ENCODE results near the gene ERBIN.
A peak's percentile ranks its signal among the peaks of the same experiment; 100 is the strongest.
"Not testable (repeated sequence)": the region's sequence is repeated elsewhere in the genome, so short reads cannot be mapped to it uniquely, and the experiment has no call there.

The ERBIN gene, protein sequence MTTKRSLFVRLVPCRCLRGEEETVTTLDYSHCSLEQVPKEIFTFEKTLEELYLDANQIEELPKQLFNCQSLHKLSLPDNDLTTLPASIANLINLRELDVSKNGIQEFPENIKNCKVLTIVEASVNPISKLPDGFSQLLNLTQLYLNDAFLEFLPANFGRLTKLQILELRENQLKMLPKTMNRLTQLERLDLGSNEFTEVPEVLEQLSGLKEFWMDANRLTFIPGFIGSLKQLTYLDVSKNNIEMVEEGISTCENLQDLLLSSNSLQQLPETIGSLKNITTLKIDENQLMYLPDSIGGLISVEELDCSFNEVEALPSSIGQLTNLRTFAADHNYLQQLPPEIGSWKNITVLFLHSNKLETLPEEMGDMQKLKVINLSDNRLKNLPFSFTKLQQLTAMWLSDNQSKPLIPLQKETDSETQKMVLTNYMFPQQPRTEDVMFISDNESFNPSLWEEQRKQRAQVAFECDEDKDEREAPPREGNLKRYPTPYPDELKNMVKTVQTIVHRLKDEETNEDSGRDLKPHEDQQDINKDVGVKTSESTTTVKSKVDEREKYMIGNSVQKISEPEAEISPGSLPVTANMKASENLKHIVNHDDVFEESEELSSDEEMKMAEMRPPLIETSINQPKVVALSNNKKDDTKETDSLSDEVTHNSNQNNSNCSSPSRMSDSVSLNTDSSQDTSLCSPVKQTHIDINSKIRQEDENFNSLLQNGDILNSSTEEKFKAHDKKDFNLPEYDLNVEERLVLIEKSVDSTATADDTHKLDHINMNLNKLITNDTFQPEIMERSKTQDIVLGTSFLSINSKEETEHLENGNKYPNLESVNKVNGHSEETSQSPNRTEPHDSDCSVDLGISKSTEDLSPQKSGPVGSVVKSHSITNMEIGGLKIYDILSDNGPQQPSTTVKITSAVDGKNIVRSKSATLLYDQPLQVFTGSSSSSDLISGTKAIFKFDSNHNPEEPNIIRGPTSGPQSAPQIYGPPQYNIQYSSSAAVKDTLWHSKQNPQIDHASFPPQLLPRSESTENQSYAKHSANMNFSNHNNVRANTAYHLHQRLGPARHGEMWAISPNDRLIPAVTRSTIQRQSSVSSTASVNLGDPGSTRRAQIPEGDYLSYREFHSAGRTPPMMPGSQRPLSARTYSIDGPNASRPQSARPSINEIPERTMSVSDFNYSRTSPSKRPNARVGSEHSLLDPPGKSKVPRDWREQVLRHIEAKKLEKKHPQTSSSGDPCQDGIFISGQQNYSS (N-terminal part only)

DNA sequence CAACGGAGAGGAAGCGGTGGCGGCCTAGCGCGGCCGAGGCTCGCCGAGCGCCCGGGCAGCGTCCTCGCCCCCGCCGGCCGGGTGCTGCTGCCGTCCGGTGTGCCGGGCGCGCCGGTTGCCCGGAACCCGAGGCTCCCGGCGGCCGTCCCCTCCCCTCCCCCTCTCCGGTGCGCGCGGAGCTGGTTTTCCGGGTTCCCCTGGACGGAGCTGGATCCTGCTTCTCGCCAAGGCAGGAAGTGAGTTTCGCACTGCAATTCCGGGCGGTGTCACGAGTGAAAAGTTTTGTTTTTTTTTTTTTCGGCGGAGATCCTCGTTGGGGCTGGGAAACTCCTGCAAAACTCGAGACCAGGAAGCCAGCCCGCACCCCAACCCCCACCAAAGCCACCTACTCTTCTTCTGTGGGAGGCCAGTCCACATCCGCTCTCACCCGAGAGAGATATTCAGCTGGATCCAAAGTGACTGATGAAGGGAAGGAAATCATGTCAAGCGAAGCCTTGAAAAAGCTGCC is at the start of gene ERBIN:
Gene ERBIN, plus strand, starts transcription at position 300 of the 508 bp plus-strand sequence. CDS start 66,144 bp downstream, outside the sequence.
- H3K9me3 Mint-ChIP-seq (ENCODE audit: low read depth) = no peaks in the 10 kb centered on the region
- H3K27me3 Mint-ChIP-seq = no peaks in the 10 kb centered on the region
- H3K4me3 Mint-ChIP-seq = peak within 1 kb of the TSS; percentile 100
- H3K27ac Mint-ChIP-seq = peak within 1 kb of the TSS; percentile 93
- peaks cover 46% of the 10 kb centered on the region for H3K4me1 Mint-ChIP-seq (ENCODE audit: low read depth)
- H3K36me3 Mint-ChIP-seq = no peaks in the 10 kb centered on the region

DNA sequence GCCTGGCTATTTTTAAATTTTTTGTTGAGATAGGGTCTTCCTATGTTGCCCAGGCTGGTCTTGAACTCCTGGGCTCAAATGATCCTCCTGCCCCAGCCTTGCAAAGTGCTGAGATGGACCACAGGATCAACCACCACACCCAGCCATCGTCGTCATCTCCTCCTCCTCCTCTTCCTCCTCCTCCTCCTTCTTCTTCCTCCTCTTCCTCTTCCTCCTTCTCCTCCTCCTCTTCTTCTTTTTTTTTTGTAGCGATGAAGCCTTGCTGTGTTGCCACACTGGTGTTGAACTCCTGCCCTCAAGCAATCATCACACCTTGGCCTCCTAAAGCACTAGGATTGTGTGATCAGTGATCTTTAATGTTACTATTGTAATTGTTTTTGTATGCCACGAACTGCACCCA is 49.4 kb upstream of the ERBIN start:
- Mint-ChIP-seq H3K4me3 (no peak overlapping the region), H3K9me3 (ENCODE audit: low read depth) (peaks cover 11% of the 10 kb centered on the region), H3K27me3 (no peaks in the 10 kb centered on the region), H3K27ac (no peak overlapping the region), H3K36me3 (peaks cover 5% of the 10 kb centered on the region), H3K4me1 (ENCODE audit: low read depth) (peaks cover 6% of the 10 kb centered on the region)

DNA sequence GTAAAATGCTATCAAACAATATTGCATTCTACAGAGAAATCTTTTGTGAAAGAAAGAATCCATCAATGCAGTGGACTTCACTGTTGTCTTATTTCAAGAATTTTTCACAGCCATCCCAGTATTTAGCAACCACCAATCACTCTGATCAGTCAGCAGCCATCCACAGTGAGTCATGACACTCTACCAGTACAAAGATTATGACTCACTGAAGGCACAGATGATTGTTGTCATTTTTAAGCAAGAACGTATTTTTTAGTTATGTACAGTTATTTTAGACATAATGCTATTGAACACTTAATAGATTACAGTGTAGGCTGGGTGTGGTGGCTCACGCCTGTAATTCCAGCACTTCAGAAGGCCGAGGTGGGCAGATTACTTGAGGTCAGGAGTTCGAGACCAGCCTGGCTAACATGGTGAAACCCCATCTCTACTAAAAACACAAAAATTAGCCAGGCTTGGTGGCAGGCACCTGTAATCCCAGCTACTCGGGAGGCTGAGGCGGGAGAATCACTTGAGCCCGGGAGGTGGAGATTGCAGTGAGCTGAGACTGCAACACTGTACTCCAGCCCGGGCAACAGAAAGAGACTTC is 46.6 kb upstream of the ERBIN start:
- not testable (repeated sequence) for H3K27me3 Mint-ChIP-seq; H3K4me3 Mint-ChIP-seq; H3K4me1 Mint-ChIP-seq (ENCODE audit: low read depth); H3K27ac Mint-ChIP-seq; H3K36me3 Mint-ChIP-seq
- H3K9me3 Mint-ChIP-seq (ENCODE audit: low read depth) = peaks cover 11% of the 10 kb centered on the region

DNA sequence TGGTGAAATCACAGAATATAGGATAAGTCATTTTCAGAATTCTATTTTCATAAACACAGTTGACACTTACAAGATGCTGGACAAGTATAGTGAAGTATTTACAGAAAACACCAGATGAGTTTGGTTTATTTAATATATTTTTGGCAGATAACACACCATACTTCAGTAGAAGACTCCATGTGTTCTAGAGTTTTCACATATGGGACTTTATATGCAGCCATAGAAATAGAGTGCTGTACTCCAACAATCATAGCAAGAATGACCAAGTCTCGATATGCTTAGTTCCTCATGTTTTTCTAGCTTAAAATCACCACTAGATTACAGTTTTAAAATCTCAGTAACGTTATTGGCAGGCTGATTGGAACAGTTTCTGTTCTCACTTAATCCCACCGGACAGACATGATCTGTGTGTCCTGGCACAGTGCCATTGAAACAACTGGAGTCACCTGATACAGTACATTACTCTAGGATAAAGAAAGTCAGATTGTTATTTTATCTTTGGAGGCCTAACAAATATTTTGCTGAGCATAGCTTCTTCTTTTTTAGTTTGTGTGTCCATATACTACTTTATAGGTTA is 45.8 kb upstream of the ERBIN start:
- peaks cover 5% of the 10 kb centered on the region for H3K36me3 Mint-ChIP-seq
- H3K4me1 Mint-ChIP-seq (ENCODE audit: low read depth) = peaks cover 6% of the 10 kb centered on the region
- no peak overlapping the region for H3K27ac Mint-ChIP-seq
- H3K9me3 Mint-ChIP-seq (ENCODE audit: low read depth) = peaks cover 11% of the 10 kb centered on the region
- H3K27me3 Mint-ChIP-seq = no peaks in the 10 kb centered on the region
- no peak overlapping the region for H3K4me3 Mint-ChIP-seq

DNA sequence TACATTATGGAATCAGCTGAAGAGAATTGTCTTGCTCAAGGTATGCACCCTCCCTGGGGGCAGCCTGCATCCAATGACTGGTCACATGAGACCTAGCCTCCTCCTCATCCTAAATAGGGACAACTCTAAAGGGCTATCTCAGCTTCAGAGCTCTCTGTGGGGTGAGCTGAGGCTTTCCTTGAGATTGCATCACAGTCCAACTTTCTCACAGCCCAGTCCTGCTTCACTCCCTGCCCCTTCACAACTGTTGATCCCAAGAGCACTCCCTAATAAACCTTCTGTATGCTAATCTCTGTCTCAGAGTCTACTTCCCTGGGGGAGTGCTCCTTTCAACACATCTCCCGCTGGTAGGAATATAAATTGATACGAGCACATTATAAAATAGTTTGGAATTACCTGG is 44.1 kb upstream of the ERBIN start:
- Mint-ChIP-seq H3K27ac (no peak overlapping the region), H3K4me1 (ENCODE audit: low read depth) (peaks cover 4% of the 10 kb centered on the region), H3K27me3 (no peaks in the 10 kb centered on the region), H3K36me3 (peaks cover 3% of the 10 kb centered on the region), H3K9me3 (ENCODE audit: low read depth) (peaks cover 8% of the 10 kb centered on the region), H3K4me3 (no peak overlapping the region)

DNA sequence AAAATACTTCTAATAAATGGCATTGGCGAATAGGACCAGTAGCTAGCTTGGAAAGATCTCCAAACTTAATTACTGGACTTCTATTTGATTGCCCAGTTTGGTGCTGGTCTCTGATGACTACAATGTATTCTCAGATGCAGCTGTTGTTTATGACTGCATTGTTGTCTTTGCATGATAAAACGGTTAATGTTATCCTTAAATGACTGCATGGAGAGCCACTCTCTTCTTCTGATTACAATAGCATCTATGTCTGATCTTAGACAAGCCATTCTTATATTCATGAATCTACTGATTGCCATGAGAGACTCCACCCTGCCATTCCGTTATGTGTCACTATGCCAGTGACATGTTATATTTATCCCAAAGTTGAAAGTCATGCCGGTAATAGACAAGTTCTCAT is 42.9 kb upstream of the ERBIN start:
- H3K9me3 Mint-ChIP-seq (ENCODE audit: low read depth) = peaks cover 2% of the 10 kb centered on the region
- H3K4me1 Mint-ChIP-seq (ENCODE audit: low read depth) = peaks cover 4% of the 10 kb centered on the region
- peaks cover 1% of the 10 kb centered on the region for H3K36me3 Mint-ChIP-seq
- H3K4me3 Mint-ChIP-seq = no peak overlapping the region
- no peak overlapping the region for H3K27ac Mint-ChIP-seq
- H3K27me3 Mint-ChIP-seq = no peaks in the 10 kb centered on the region

DNA sequence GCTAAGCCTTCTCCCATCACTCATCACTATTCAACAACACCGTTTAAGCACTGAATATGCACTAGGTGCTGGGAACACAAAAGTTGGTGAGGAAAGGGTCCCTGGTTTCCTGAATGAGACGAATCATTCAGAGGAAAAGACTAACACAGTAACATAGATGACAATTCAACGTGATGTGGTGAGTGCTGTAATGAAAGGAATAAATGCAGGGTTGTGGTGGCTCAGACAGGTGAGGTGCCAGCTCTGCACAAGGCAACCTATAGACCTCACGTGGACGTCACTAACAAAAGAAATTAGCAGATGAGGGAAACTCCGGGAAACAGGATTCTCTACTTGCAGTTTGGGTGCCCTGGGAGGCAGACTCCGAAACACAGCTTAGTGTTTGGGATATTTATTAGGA is 40.0 kb upstream of the ERBIN start:
- Mint-ChIP-seq H3K4me3 (no peak overlapping the region), H3K4me1 (ENCODE audit: low read depth) (no peaks in the 10 kb centered on the region), H3K9me3 (ENCODE audit: low read depth) (no peaks in the 10 kb centered on the region), H3K27me3 (no peaks in the 10 kb centered on the region), H3K27ac (no peak overlapping the region), H3K36me3 (no peaks in the 10 kb centered on the region)

DNA sequence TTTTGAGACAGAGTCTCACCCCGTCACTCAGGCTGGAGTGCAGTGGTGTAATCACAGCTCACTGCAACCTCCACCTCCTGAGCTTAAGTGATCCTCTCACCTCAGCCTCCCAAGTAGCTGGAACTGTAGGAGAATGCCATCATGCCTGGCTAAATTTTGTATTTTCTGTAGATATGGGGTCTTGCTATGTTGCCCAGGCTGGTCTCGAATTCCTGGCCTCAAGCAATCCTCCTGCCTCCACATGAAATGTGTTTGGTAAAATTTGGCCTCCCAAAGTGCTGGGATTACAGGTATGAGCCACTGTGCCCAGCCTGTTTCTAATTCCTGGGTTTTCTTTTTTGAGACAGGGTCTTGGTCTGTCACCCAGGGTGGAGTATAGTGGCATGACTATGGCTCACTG is 34.4 kb upstream of the ERBIN start:
- H3K27me3 Mint-ChIP-seq; H3K4me1 Mint-ChIP-seq (ENCODE audit: low read depth); H3K27ac Mint-ChIP-seq; H3K4me3 Mint-ChIP-seq; H3K9me3 Mint-ChIP-seq (ENCODE audit: low read depth); H3K36me3 Mint-ChIP-seq: not testable (repeated sequence)

DNA sequence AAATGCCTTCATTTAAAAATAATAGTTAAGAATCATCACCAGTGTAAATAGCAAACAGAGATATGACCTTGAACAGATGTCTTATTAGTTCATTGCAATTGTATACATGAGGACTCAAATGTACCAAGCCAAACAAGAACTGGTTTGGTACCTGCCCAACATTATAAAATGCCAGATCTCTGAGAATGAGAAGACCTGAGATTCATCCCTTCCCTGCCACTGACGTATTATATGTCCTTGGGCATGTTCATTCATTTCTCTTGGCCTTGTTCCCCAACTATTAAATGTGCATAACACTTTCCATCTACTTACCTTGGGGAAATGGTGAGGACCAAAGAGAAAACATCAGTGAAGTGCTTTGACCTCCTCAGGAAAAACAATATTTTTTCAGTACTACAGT is 33.6 kb upstream of the ERBIN start:
- Mint-ChIP-seq H3K27ac (no peak overlapping the region), H3K36me3 (no peaks in the 10 kb centered on the region), H3K4me3 (no peak overlapping the region), H3K4me1 (ENCODE audit: low read depth) (no peaks in the 10 kb centered on the region), H3K27me3 (no peaks in the 10 kb centered on the region), H3K9me3 (ENCODE audit: low read depth) (no peaks in the 10 kb centered on the region)

DNA sequence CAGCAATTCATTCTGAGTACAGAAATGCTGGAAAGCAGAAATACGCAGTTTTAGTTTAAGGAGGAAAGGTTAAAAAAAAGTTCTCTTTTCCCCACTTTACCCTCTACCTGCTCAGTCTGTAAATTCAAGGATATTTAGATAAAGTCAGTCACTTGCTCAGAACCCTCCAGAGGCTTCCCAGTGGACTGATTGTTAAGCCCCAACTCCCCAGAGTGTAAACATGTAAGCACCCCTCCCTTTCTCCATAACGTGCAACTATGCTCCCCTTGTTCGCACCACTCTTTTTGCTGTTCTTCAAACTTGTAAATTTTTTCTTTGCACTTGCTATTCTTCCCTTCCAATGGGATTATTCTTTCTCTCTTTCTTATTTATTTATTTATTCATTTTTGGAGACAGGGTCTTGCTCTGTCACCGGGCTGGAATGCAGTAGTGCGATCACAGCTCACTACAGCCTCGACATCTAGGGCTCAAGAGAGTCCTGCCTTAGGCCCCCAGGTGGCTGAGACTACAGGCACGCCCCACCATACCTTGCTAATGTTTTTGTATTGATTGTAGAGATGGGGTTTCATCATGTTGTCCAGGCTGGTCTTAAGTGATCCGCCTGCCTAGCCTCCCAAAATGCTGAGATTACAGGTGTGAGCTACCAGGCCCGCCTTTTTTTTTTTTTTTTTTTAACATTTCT is 32.5 kb upstream of the ERBIN start:
- Mint-ChIP-seq H3K27me3 (no peaks in the 10 kb centered on the region), H3K36me3 (no peaks in the 10 kb centered on the region), H3K27ac (no peak overlapping the region), H3K9me3 (ENCODE audit: low read depth) (no peaks in the 10 kb centered on the region), H3K4me1 (ENCODE audit: low read depth) (no peaks in the 10 kb centered on the region), H3K4me3 (no peak overlapping the region)

DNA sequence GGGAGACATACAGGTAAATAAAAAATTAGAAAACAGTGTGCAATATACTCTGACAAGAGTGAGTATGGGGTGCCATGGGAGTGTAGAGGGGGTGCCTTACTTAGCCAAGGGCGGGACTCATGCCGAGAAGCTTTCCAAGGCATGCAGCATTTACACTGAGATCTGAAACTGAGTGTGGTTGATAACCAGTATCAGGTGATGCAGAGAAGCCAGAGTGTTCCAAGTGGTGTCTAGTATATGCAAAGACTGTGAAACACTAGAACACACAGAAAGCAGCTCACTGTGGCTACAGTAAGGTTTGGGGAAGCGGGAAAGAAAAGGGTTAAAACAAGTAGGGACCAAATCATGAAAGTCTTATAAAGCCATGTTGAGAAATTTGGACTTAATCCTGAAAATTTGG is 30.5 kb upstream of the ERBIN start:
- Mint-ChIP-seq H3K4me1 (ENCODE audit: low read depth) (no peaks in the 10 kb centered on the region), H3K9me3 (ENCODE audit: low read depth) (no peaks in the 10 kb centered on the region), H3K4me3 (no peak overlapping the region), H3K36me3 (no peaks in the 10 kb centered on the region), H3K27ac (no peak overlapping the region), H3K27me3 (no peaks in the 10 kb centered on the region)

DNA sequence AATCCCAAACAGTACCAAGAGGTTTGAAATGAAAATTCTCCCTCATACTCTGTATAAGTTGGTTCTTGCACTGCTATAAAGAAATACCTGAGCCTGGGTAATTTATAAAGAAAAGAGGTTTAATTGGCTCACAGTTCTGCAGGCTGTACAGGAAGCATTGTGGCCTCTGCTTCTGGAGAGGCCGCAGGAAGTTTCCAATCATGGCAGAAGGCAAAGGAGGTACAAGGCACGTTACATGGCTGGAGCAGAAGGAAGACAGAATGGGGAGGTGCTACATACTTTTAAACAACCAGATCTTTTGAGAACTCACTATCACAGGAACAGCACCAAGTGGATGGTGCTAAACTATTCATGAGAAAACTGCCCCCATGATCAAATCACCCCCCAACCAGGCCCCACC is 25.6 kb upstream of the ERBIN start:
- no peaks in the 10 kb centered on the region for H3K36me3 Mint-ChIP-seq
- no peak overlapping the region for H3K4me3 Mint-ChIP-seq
- no peaks in the 10 kb centered on the region for H3K4me1 Mint-ChIP-seq (ENCODE audit: low read depth)
- H3K9me3 Mint-ChIP-seq (ENCODE audit: low read depth) = no peaks in the 10 kb centered on the region
- H3K27me3 Mint-ChIP-seq = no peaks in the 10 kb centered on the region
- no peak overlapping the region for H3K27ac Mint-ChIP-seq

DNA sequence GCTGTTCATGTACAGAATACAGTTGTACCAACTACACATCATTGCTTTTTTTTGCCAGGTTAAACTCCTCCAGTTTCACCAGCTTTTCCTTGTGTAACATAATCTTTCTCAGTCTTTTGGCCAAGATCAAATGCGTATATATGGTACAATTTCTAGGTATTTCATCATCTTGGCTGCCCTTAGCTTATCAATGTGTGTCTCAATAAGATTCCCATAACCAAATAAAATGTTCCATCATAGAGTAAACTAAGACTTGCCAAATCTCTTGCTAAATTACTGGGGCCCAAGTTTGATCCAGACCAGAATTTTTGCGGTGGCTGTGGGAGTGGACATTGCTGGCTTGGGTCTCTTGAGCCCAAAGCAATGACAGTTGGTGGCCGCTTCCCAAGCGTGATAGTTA is 24.3 kb upstream of the ERBIN start:
- H3K9me3 Mint-ChIP-seq (ENCODE audit: low read depth) = no peaks in the 10 kb centered on the region

DNA sequence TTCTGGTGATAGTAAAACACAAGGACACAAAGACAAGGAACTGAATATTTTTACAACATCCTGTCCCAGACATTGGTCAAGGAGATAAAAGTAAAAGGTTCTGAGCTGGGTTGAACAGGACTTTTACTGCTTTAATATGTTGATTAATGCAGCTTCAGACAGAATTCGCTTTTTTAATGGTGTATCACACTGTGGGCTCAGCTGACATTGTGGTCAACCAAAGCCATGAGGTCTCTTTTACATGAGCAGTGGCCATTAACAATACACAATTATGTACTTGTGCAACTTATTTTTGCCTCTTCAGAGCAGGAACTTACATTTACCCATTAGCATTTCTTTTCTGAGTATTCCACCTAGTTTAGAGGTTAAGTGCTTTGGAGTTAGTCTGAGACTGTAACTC is 22.8 kb upstream of the ERBIN start:
- no peaks in the 10 kb centered on the region for H3K9me3 Mint-ChIP-seq (ENCODE audit: low read depth)
- H3K27ac Mint-ChIP-seq = no peak overlapping the region
- no peaks in the 10 kb centered on the region for H3K27me3 Mint-ChIP-seq
- H3K4me1 Mint-ChIP-seq (ENCODE audit: low read depth) = no peaks in the 10 kb centered on the region
- H3K36me3 Mint-ChIP-seq = peaks cover 2% of the 10 kb centered on the region
- H3K4me3 Mint-ChIP-seq = no peak overlapping the region

More for the DNA sequence above, 24.3 kb upstream of the ERBIN start:
- H3K4me1 Mint-ChIP-seq (ENCODE audit: low read depth) = no peaks in the 10 kb centered on the region
- H3K4me3 Mint-ChIP-seq = no peak overlapping the region
- H3K36me3 Mint-ChIP-seq = peaks cover 2% of the 10 kb centered on the region
- H3K27me3 Mint-ChIP-seq = no peaks in the 10 kb centered on the region
- H3K27ac Mint-ChIP-seq = no peak overlapping the region
